ENCODE measurements around the gene KDM7A.

DNA sequence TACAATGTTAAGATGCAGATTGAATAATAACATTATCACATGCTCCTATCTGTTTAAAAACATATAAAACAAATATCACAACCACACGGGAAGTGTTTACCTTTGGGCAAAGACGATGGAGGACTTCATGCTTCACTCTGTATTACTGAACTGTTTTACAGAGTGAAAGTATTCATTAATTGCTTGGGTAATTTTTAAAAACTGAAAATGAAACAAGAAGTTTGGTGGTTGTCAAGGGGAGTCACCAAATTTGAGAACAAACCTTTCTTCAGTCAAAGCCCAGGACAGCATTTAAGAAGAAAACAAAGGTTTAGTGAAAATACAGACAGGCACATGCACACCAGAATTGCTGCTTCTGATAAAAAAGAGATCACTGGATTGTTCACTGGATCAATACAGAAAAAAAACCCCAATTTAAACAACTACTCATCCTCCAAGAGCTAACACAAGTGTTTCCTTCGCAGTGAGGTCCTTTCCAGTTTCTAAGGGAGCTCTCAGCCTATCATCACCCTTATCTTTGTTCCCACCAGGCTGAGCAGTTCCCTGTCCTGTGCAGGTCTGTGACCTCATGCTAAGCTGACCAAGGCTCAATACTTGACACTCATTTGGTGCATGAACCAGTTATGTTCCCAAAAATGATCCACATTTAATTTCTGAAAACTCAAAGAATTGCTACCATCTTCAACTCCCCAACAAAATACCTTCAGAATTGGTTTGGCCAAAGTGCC is 122.8 kb downstream of the KDM7A start:
- TF ChIP-seq IKZF3 (tag by site-specific recombination; IDR thresholded peaks at IDR 0.05) = no peak
- TF ChIP-seq EGR2 (tag by site-specific recombination; IDR thresholded peaks at IDR 0.05; ENCODE audit: low read depth) = no peak
- TF ChIP-seq CTCF (tag by site-specific recombination; IDR thresholded peaks at IDR 0.05) = no peak
- TF ChIP-seq ZNF311 (tag by site-specific recombination; IDR thresholded peaks at IDR 0.05; ENCODE audit: borderline replicate concordance) = no peak
- TF ChIP-seq YY1 (tag by site-specific recombination; IDR thresholded peaks at IDR 0.05) = no peak
- TF ChIP-seq, protein P1, sequence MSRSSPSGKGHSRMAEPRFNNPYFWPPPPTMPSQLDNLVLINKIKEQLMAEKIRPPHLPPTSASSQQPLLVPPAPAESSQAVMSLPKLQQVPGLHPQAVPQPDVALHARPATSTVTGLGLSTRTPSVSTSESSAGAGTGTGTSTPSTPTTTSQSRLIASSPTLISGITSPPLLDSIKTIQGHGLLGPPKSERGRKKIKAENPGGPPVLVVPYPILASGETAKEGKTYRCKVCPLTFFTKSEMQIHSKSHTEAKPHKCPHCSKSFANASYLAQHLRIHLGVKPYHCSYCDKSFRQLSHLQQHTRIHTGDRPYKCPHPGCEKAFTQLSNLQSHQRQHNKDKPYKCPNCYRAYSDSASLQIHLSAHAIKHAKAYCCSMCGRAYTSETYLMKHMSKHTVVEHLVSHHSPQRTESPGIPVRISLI (tag by site-specific recombination; IDR thresholded peaks at IDR 0.05) = no peak
- no peak for TF ChIP-seq TCF7L2 (IDR thresholded peaks at IDR 0.05; ENCODE audit: borderline replicate concordance, low read depth, low read length)

Measured in HEK293 (cell line).